HepG2 (cell line): ENCODE results near the gene DMPK. TPM values are rescaled to one million over a fixed set of nuclear protein-coding genes. Genes with fewer than 3 reads are reported as not detected.

Source experiments
- ATAC-seq: fragments of 200-7000 bp; cut with Tn5 transposase; 3 replicates; pipeline ENCODE4 v1.9.1; 2020; ENCODE audit warnings: mild to moderate bottlenecking, moderate library complexity
- BruUV-seq: library from RNA; stranded (reverse); fragments of 400-500 nt; replicated peaks from 2 replicates; lab custom pipeline; 2021; lab: Mats Ljungman, UMichigan
- CTCF ChIA-PET: fragments of 300-600 bp; formaldehyde crosslinking; extraction: SDS; loops from one replicate; lab custom pipeline; 2021; ENCODE audit warnings: low total read pairs, inconsistent platforms, low intra/inter-chr PET ratio; lab: Yijun Ruan, JAX
- POLR2A ChIA-PET: fragments of 350-600 bp; sonication (Branson Sonifier 250); formaldehyde crosslinking; loops from one replicate; lab custom pipeline; 2020; ENCODE audit warnings: antibody characterized with exemption, inconsistent platforms; lab: Yijun Ruan, JAX
- DNase-seq: peaks from one replicate; pipeline ENCODE4 v3.0.0-alpha.2; 2015; ENCODE audit warnings: low spot score
- FAIRE-seq: peaks from 3 replicates; lab custom pipeline; 2011; peaks lifted over from hg19 to GRCh38; lab: Jason Lieb, UNC
- H2AFZ ChIP-seq: one replicate; pipeline ENCODE4 v1.6.1; 2011; ENCODE audit warnings: low read length, inconsistent platforms
- H3K27ac ChIP-seq: fragments of 300-600 bp; 3 replicates; pipeline ENCODE4 v1.8.0; 2011; ENCODE audit warnings: mixed run types, mild to moderate bottlenecking, mixed read lengths, low read length, inconsistent platforms; ENCODE audit not compliant: insufficient read depth; ENCODE audit errors: extremely low read length
- H3K27me3 ChIP-seq, 2 experiments: fragments of 200-600 bp in 1 of 2; 2 replicates in 1 of 2; 3 replicates in 1 of 2; pipeline versions ENCODE4 v1.6.0 to v1.8.0; 2011; ENCODE audit warnings: low read length in 2 of 2, mild to moderate bottlenecking in 2 of 2, moderate library complexity in 2 of 2, inconsistent platforms in 1 of 2; ENCODE audit not compliant: insufficient read depth in 2 of 2, control insufficient read depth in 1 of 2
- H3K36me3 ChIP-seq, 2 experiments: fragments of 200-600 bp in 1 of 2; replicated peaks in 1 of 2; 2 replicates in 1 of 2; 3 replicates in 1 of 2; pipeline versions ENCODE4 v1.5.1 to v1.8.0; 2011; ENCODE audit warnings: low read length in 2 of 2, inconsistent platforms in 1 of 2; ENCODE audit not compliant: insufficient read depth in 2 of 2, control insufficient read depth in 1 of 2
- H3K4me1 ChIP-seq: 2 replicates; pipeline ENCODE4 v1.5.1; 2012; ENCODE audit warnings: low read length, inconsistent platforms; ENCODE audit not compliant: insufficient read depth
- H3K4me2 ChIP-seq: 2 replicates; pipeline ENCODE4 v1.6.0; 2011; ENCODE audit warnings: low read depth, low read length, inconsistent platforms
- H3K4me3 ChIP-seq, 3 experiments: fragments of 200-600 bp in 1 of 3; sonication (generic), shearing (Covaris generic) in 1 of 3; replicated peaks in 1 of 3; 2 replicates each; pipeline ENCODE4 v1.5.1; 2011 to 2016; ENCODE audit warnings: low read length in 3 of 3, inconsistent platforms in 2 of 3, low read depth in 2 of 3, mild to moderate bottlenecking in 2 of 3, control low read depth in 1 of 3, mixed read lengths in 1 of 3; ENCODE audit not compliant: insufficient read depth in 1 of 3
- H3K79me2 ChIP-seq: one replicate; pipeline ENCODE4 v1.6.1; 2011; ENCODE audit warnings: low read length, inconsistent platforms; ENCODE audit not compliant: insufficient read depth
- H3K9ac ChIP-seq: 2 replicates; pipeline ENCODE4 v1.6.0; 2011; ENCODE audit warnings: mild to moderate bottlenecking, low read depth, low read length, inconsistent platforms; ENCODE audit not compliant: insufficient read depth
- H3K9me3 ChIP-seq: 2 replicates; pipeline ENCODE4 v1.5.1; 2012; ENCODE audit warnings: mild to moderate bottlenecking, low read length
- H4K20me1 ChIP-seq: 2 replicates; pipeline ENCODE4 v1.6.0; 2011; ENCODE audit warnings: inconsistent platforms, mild to moderate bottlenecking, low read length, moderate library complexity; ENCODE audit not compliant: insufficient read depth
- AFF4 ChIP-seq: sonication (generic); formaldehyde crosslinking; IDR thresholded peaks from 2 replicates; pipeline ENCODE4 v1.4.0; 2020; ENCODE audit warnings: missing genetic modification reagents
- GMEB1 ChIP-seq: sonication (generic); formaldehyde crosslinking; IDR thresholded peaks from 2 replicates; pipeline ENCODE4 v1.5.1; 2020; ENCODE audit warnings: missing genetic modification reagents, mild to moderate bottlenecking, borderline replicate concordance
- HMGXB4 ChIP-seq, 2 experiments: sonication (generic) in 1 of 2; formaldehyde crosslinking in 1 of 2; IDR thresholded peaks; 2 replicates each; pipeline versions ENCODE4 v1.4.0 to v1.6.1; 2018 to 2020; ENCODE audit warnings: missing genetic modification reagents in 2 of 2, borderline replicate concordance in 1 of 2, low read depth in 1 of 2, mild to moderate bottlenecking in 1 of 2, missing biosample characterization in 1 of 2
- KAT8 ChIP-seq: IDR thresholded peaks from 2 replicates; pipeline ENCODE4 v1.6.1; 2016; ENCODE audit warnings: missing genetic modification reagents, missing compliant biosample characterization
- ZNF17 ChIP-seq: sonication (generic); formaldehyde crosslinking; IDR thresholded peaks from 2 replicates; pipeline ENCODE4 v1.5.0; 2020; ENCODE audit warnings: mild to moderate bottlenecking, missing genetic modification reagents
- ZNF296 ChIP-seq: sonication (generic); formaldehyde crosslinking; conservative IDR thresholded peaks from 2 replicates; pipeline ENCODE4 v1.5.0; 2020; ENCODE audit warnings: mild to moderate bottlenecking, missing genetic modification reagents
- ZNF326 ChIP-seq: sonication (generic); formaldehyde crosslinking; IDR thresholded peaks from 2 replicates; pipeline ENCODE4 v1.4.0; 2020; ENCODE audit warnings: missing genetic modification reagents, borderline replicate concordance
- ZSCAN31 ChIP-seq: sonication (generic); formaldehyde crosslinking; IDR thresholded peaks from 2 replicates; pipeline ENCODE4 v1.5.0; 2020; ENCODE audit warnings: low read depth, mild to moderate bottlenecking, missing genetic modification reagents
- WGBS: methylation state at CpG from one replicate; pipeline ENCODE4 v1.1.6; 2017; ENCODE audit warnings: low lambda C conversion rate; 5-methylcytosine and 5-hydroxymethylcytosine counted together
- in situ Hi-C: cut with HindIII; loops from 2 replicates; pipeline ENCODE4 v1.10.0; 2017; ENCODE audit warnings: low pct_unique_long_range_greater_than_20kb; ENCODE audit not compliant: extremely low pct_ligation_motif_present
- intact Hi-C: fragments of 100-400 bp; cut with micrococcal nuclease; formaldehyde crosslinking; loops from one replicate; pipeline ENCODE4 v1.10.0; 2022; ENCODE audit not compliant: unreplicated experiment
- polyA plus RNA-seq, 8 experiments: library from polyadenylated mRNA; depleted of rRNA in 3 of 8; stranded (reverse) in 7 of 8; unstranded in 1 of 8; fragments of >200 nt; fragmentation: Illumina TruSeq in 4 of 8; extraction: Trizol in 4 of 8; gene quantifications; 2 replicates each; pipeline versions ENCODE4 v1.2.1 to v1.2.3, GENCODE V29; 2011 to 2016; ENCODE audit warnings: low read depth in 4 of 8, missing spikeins in 1 of 8, mixed read lengths in 1 of 8; ENCODE audit not compliant: insufficient read depth in 1 of 8
- total RNA-seq, 5 experiments: library from RNA; depleted of rRNA; stranded (reverse); fragments of >200 nt; fragmentation: Illumina TruSeq; extraction: Trizol; gene quantifications; 2 replicates each; pipeline ENCODE4 v1.2.3, GENCODE V29; 2016; ENCODE audit warnings: low read depth in 1 of 5

DMPK gene
- total and polyA plus RNA-seq, 2 of the 13 experiments (the other 11 are each of a cell fraction or from before 2014, with no cell fraction given), result 5.3 to 8.8 TPM

DNA sequence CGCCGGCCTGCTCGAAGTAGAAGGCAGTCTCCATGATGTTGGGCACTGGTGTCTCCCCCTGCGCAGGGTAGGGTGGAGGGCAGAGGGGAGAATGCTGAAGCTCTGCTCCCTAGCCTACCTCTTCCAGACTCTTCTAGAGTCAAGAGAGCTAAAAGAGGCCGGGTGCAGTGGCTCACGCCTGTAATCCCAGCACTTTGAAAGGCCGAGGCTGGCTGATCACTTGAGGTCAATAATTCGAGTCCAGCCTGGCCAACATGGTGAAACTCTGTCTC is 22.6 kb upstream of the DMPK start (continued):
- TF ChIP-seq AFF4 (no peak), GMEB1 (no peak)

DNA sequence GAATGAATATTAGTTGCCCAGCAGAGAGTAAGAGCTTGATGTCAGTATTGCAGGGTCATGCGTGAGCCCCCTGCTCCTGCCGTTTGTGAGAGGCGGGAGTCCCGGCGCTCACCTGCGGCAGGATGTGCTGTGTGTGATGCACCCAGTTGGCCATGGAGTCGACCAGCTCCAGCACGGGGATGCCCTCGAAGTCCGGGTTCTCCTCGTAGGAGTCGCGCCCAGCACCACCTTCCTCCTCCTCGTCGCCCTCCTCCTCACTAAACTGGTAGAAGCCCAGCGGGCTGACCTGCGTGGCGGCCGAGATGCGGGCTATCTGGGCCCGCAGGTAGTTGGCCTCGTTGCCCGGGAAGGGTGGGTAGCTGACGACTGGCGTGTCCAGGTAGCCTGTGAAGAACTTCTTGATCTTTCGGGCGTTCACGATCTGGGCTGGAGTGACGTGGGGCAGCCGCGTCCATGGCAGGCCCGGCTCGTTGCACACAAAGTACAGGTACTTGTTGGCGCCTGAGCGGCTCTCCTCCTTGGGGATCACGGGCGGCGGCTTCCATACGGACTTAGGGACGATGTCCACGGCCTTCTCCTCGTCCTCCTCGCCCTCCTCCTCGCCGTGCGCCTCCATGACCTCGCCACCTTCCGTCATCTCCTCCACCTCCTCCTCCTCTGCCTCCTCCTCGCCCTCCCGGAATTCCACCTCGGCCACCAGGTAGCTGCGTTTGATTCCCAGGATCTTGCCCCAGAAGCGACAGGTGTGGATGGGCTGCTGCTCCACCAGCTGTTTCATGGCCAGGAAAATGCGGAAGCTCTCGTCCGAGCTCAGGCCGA is 22.1 kb upstream of the DMPK start:
- TF ChIP-seq KAT8 (CRISPR knock-in tag) (no peak), ZNF17 (CRISPR knock-in tag) (no peak), HMGXB4 (CRISPR knock-in tag; IDR thresholded peaks at IDR 0.05; ENCODE audit: borderline replicate concordance in 1 of 2, low read depth in 1 of 2) (no peak), ZNF296 (CRISPR knock-in tag) (no peak), ZNF326 (no peak), ZSCAN31 (CRISPR knock-in tag) (no peak)
- no peaks in the 10 kb centered on the region for H3K36me3 ChIP-seq
- no peaks in the 10 kb centered on the region for H3K79me2 ChIP-seq
- no TSS peak for BruUV-seq
- no peak overlapping the region for H3K27ac ChIP-seq
- ChIA-PET POLR2A (interaction anchor here (0.9 kb wide), 1 partner anchor 12 kb away, joined by 3 read pairs; no protein-coding TSS in a partner anchor), CTCF (no interaction called here)
- no peak overlapping the region for H3K4me3 ChIP-seq
- H3K27me3 ChIP-seq, result peaks cover 1 to 17% of the 10 kb centered on the region in 2 experiments; a peak in 3 of 5 replicates
- peaks cover 21% of the 10 kb centered on the region for H3K4me1 ChIP-seq
- no peak overlapping the region for H2AFZ ChIP-seq
- H4K20me1 ChIP-seq, result no peaks in the 10 kb centered on the region
- FAIRE-seq (no peak), ATAC-seq (no peak), DNase-seq (no peak)
- 75% methylated on average over 33 of the region's 57 CpGs for WGBS
- H3K9me3 ChIP-seq, result no peaks in the 10 kb centered on the region
- H3K4me2 ChIP-seq, result no peak overlapping the region
- in situ Hi-C loops (no loop called here), intact Hi-C loops (no loop called here)
- H3K9ac ChIP-seq, result no peak overlapping the region
